ENCODE results near the gene TXNL4B.

The TXNL4B gene

DNA sequence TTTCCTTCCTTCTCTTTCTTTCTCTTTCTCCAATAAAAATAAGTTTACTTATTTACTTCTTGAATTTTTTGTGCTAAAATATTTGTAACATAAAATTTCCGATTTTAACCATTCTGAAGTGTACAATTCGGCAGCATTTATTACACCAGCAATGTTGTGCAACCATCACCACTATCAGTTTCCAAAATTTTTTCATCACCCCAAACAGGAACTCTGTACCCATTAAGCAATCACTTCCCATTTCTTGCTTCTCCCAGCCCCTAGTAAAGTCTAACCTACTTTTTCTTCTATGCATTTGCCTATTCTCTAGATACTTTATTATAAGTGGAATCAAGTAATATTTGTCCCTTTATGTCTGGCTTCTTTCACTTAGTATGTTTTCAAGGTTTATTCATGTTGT, 41.6 kb downstream of the TXNL4B start:
- in situ Hi-C loops (cut with MboI; ENCODE audit: low sequenced_read_pairs, unreplicated experiment): no loop called here
- no peak for DNase-seq (ENCODE audit: low spot score)
- TF ChIP-seq CTCF (IDR thresholded peaks at IDR 0.05; ENCODE audit: borderline replicate concordance, control extremely low read depth, extremely low read depth, insufficient read depth, missing control alignments): no peak

- DNase-seq (ENCODE audit: low spot score): no peak
- TF ChIP-seq CTCF (IDR thresholded peaks at IDR 0.05; ENCODE audit: borderline replicate concordance, control extremely low read depth, extremely low read depth, insufficient read depth, missing control alignments): no peak
- in situ Hi-C loops (cut with MboI; ENCODE audit: low sequenced_read_pairs, unreplicated experiment): no loop called here
Measured at GRCh38 chr16:72050769-72051464, 42.5 kb downstream of the TXNL4B start.

- DNase-seq (ENCODE audit: low spot score): no peak
- in situ Hi-C loops (cut with MboI; ENCODE audit: low sequenced_read_pairs, unreplicated experiment): no loop called here
- no peak for TF ChIP-seq CTCF (IDR thresholded peaks at IDR 0.05; ENCODE audit: borderline replicate concordance, control extremely low read depth, extremely low read depth, insufficient read depth, missing control alignments)
Measured at GRCh38 chr16:72049110-72049509, 44.3 kb downstream of the TXNL4B start.

GRCh38 chr16:72044825-72045359, 48.5 kb downstream of the TXNL4B start:
- TF ChIP-seq CTCF (IDR thresholded peaks at IDR 0.05; ENCODE audit: borderline replicate concordance, control extremely low read depth, extremely low read depth, insufficient read depth, missing control alignments): no peak
- in situ Hi-C loops (cut with MboI; ENCODE audit: low sequenced_read_pairs, unreplicated experiment): no loop called here
- DNase-seq (ENCODE audit: low spot score): no peak

DNA sequence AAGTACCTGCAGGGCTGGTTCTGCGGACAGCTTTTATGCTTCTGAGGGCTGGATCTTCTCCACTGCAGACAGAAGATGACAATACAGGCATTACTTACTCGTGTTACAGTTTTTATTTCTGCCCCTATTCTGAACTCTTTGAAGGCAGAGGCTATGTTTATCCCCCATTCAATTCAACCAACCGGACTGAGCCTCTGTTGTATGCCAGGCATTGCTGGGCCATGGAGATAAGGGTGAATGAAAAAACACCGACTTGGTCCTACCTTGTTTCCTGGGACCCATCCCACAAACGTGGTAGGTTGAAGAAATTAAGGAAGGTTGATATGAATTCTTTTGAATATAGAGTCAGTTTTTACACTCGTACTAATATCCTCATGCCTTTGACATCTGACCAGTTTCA, 49.1 kb downstream of the TXNL4B start:
- in situ Hi-C loops (cut with MboI; ENCODE audit: low sequenced_read_pairs, unreplicated experiment): no loop called here
- no peak for DNase-seq (ENCODE audit: low spot score)
- TF ChIP-seq CTCF (IDR thresholded peaks at IDR 0.05; ENCODE audit: borderline replicate concordance, control extremely low read depth, extremely low read depth, insufficient read depth, missing control alignments): no peak

DNA sequence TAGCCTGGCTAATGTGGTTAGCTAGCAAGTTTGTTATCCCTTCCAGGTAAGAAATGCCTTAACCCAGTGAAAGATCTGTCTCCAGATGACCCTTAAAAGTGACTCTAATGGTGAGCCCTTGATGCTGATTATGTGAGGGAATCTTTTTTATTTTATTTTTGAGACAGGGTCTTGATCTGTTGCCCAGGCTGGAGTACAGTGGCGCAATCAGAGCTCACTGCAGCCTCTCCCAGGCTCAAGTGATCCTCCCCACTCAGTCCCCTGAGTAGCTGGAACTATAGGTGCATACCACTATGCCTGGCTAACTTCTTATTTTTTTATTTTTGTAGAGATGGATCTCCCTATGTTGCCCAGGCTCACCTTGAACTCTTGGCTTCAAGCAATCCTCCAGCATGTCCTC, 49.9 kb downstream of the TXNL4B start:
- no peak for DNase-seq (ENCODE audit: low spot score)
- no peak for TF ChIP-seq CTCF (IDR thresholded peaks at IDR 0.05; ENCODE audit: borderline replicate concordance, control extremely low read depth, extremely low read depth, insufficient read depth, missing control alignments)
- in situ Hi-C loops (cut with MboI; ENCODE audit: low sequenced_read_pairs, unreplicated experiment): no loop called here

All from GM13976 (cell line).